ENCODE results near the gene NPHP4.

The NPHP4 gene

DNA sequence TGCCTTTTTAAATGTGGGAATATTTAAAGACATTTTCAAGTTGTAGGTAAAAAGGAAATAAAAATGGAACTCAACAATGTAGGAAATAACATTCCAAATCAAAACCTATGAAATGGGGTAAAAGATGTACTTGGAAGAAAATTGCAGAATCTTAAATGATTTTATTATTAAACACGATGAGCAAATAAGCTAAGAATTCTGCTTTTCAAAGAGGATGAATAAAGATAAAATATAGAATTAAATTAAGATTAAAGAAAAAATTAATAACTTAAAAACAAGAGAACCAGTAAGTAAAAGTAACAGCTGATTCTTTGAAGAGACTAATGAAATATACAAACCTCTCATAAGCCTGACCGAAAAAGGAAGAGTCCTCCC lies 74.0 kb downstream of the NPHP4 start:
- TF ChIP-seq, protein P1, sequence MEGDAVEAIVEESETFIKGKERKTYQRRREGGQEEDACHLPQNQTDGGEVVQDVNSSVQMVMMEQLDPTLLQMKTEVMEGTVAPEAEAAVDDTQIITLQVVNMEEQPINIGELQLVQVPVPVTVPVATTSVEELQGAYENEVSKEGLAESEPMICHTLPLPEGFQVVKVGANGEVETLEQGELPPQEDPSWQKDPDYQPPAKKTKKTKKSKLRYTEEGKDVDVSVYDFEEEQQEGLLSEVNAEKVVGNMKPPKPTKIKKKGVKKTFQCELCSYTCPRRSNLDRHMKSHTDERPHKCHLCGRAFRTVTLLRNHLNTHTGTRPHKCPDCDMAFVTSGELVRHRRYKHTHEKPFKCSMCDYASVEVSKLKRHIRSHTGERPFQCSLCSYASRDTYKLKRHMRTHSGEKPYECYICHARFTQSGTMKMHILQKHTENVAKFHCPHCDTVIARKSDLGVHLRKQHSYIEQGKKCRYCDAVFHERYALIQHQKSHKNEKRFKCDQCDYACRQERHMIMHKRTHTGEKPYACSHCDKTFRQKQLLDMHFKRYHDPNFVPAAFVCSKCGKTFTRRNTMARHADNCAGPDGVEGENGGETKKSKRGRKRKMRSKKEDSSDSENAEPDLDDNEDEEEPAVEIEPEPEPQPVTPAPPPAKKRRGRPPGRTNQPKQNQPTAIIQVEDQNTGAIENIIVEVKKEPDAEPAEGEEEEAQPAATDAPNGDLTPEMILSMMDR (IDR thresholded peaks at IDR 0.05; ENCODE audit: borderline replicate concordance, control extremely low read depth, extremely low read depth, insufficient read depth, missing control alignments), result no peak
- in situ Hi-C loops (cut with MboI; ENCODE audit: low sequenced_read_pairs, unreplicated experiment), result loop anchor here (25.0 kb wide), 1 partner anchor 406 kb away; no protein-coding TSS in a partner anchor
- no peak for DNase-seq (ENCODE audit: low spot score)

DNA sequence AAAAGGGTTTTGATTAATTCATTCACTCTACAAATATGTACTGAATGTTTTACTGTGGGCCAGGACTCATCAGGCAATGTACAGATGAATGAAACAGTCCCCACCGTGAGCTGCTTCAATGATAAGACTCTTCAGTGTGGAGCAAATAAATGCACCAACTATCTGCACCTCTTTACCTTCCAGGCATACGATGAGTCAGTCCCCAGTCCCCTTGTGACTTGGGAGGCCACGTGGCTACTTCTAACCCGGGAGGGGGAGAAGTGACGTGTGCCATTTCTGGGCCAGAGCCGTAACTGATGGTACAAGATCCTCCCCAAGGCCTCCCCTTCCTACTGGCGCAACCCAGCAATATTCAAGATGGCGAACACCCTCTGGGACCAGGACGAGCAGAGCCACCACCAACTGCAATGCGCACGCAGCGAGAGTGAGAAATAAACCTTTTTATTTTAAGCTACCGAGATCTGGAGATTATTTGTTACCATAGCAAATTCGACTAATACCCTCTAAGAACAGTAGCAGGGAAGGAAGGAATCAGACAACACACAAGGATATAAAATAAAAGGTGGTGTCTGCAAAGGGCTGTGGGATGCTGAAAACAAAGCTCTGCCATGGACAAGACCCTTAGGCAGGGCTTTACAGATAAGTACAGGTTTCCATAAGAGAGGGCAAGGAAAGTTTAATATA lies 74.5 kb downstream of the NPHP4 start:
- in situ Hi-C loops (cut with MboI; ENCODE audit: low sequenced_read_pairs, unreplicated experiment), result loop anchor here (25.0 kb wide), 1 partner anchor 405 kb away; no protein-coding TSS in a partner anchor
- TF ChIP-seq, protein P1 (IDR thresholded peaks at IDR 0.05; ENCODE audit: borderline replicate concordance, control extremely low read depth, extremely low read depth, insufficient read depth, missing control alignments), result no peak

DNA sequence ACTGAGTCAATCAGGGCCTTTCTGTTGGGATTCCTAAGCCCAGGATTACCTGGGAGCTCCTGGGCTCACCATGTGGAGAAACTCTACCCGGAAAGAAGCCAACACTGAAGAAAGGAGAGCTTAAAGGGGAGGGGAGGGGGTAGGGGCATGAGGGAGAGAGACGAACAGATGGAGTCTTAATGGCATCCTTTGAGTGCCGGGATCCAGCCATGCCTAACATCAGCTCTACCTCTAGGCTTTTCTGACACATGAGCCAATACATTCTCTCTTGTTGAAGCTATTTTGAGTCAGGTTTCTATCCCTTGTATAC lies 75.0 kb downstream of the NPHP4 start:
- in situ Hi-C loops (cut with MboI; ENCODE audit: low sequenced_read_pairs, unreplicated experiment), result loop anchor here (25.0 kb wide), 1 partner anchor 405 kb away; no protein-coding TSS in a partner anchor
- TF ChIP-seq, protein P1 (IDR thresholded peaks at IDR 0.05; ENCODE audit: borderline replicate concordance, control extremely low read depth, extremely low read depth, insufficient read depth, missing control alignments), result no peak

More for the DNA sequence above, 74.5 kb downstream of the NPHP4 start:
- no peak for DNase-seq (ENCODE audit: low spot score)

DNA sequence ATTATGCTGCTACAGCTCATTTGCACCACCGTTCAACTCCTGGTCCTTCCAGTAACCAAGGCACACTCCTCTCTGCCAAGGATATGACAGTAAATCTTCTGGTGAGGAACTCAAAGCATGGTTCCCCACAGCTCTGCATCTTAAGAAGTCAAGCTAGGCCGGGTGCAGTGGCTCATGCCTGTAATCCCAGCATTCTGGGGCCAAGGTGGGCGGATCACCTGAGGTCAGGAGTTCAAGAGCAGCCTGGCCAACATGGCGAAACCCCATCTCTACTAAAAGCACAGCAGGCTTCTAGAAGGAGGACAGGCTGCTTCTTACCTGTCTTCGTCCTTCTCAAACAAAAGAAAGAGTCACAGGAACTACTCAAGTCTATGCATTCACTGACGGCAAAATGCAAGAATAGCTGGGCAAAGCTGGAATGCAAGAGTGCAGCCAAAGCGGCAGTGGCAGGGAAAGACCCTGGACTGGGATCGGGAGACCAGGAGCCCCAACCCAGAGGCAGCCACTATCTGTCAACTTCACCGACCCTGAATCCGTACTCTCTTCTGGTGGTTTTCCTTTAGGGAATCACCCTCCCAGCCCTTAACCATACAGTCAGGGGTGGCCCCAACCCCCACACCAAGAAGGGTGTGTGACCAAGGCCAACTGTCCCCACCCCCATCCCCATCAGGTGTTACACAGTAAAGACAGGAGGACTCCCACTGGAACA lies 75.5 kb downstream of the NPHP4 start:
- TF ChIP-seq, protein P1 (IDR thresholded peaks at IDR 0.05; ENCODE audit: borderline replicate concordance, control extremely low read depth, extremely low read depth, insufficient read depth, missing control alignments), result no peak
- in situ Hi-C loops (cut with MboI; ENCODE audit: low sequenced_read_pairs, unreplicated experiment), result loop anchor here (25.0 kb wide), 1 partner anchor 404 kb away; no protein-coding TSS in a partner anchor
- DNase-seq (ENCODE audit: low spot score), result no peak

More for the DNA sequence above, 75.0 kb downstream of the NPHP4 start:
- no peak for DNase-seq (ENCODE audit: low spot score)

- in situ Hi-C loops (cut with MboI; ENCODE audit: low sequenced_read_pairs, unreplicated experiment), result loop anchor here (25.0 kb wide), 1 partner anchor 404 kb away; no protein-coding TSS in a partner anchor
- DNase-seq (ENCODE audit: low spot score), result peak; percentile 79
- TF ChIP-seq, protein P1 (IDR thresholded peaks at IDR 0.05; ENCODE audit: borderline replicate concordance, control extremely low read depth, extremely low read depth, insufficient read depth, missing control alignments), result peak; percentile 69
Observed at GRCh38 chr1:5915587-5916571, 76.3 kb downstream of the NPHP4 start.
